Testis (tissue), 3 donors: ENCODE measurements around the gene BAIAP2. TPM values are rescaled to one million over a fixed set of nuclear protein-coding genes. Genes with fewer than 3 reads are reported as not detected.

Experiments
- DNase-seq: peaks from one replicate; pipeline ENCODE4 v3.0.0-alpha.2; 2019
- H3K27ac ChIP-seq, 2 donors: fragments of 200-600 bp; sonication (generic); one replicate each; pipeline ENCODE4 v1.5.1; 2019
- H3K27me3 ChIP-seq: fragments of 200-600 bp; sonication (generic); one replicate; pipeline ENCODE4 v1.5.1; 2019
- H3K36me3 ChIP-seq: fragments of 200-600 bp; sonication (generic); one replicate; pipeline ENCODE4 v1.5.1; 2017; ENCODE audit warnings: low read depth; ENCODE audit errors: missing control alignments
- H3K4me1 ChIP-seq: fragments of 200-600 bp; sonication (generic); one replicate; pipeline ENCODE4 v1.5.1; 2019
- H3K4me3 ChIP-seq, 2 donors: fragments of 200-600 bp; sonication (generic); one replicate each; pipeline ENCODE4 v1.5.1; 2017 to 2019
- H3K9me3 ChIP-seq: fragments of 200-600 bp; sonication (generic); one replicate; pipeline ENCODE4 v1.5.1; 2017
- CTCF ChIP-seq, 3 experiments: fragments of 450-650 bp in 2 of 3; fragments of 200-600 bp in 1 of 3; sonication (generic) in 1 of 3; IDR thresholded peaks; one replicate each; pipeline ENCODE4 v1.5.1; 2016 to 2019; ENCODE audit warnings: antibody characterized with exemption in 3 of 3, mild to moderate bottlenecking in 2 of 3, moderate library complexity in 1 of 3
- POLR2A ChIP-seq: fragments of 450-650 bp; IDR thresholded peaks from one replicate; pipeline ENCODE4 v1.6.1; 2017; ENCODE audit warnings: antibody characterized with exemption, mild to moderate bottlenecking, moderate library complexity
- WGBS, 2 donors: methylation state at CpG; one replicate each; pipeline ENCODE4 v1.1.5; 2018; 5-methylcytosine and 5-hydroxymethylcytosine counted together
- intact Hi-C: fragments of 100-400 bp; cut with DNase I; formaldehyde crosslinking; loops from one replicate; pipeline ENCODE4 v1.15.1; 2023; ENCODE audit warnings: low total_unique reads
- polyA plus RNA-seq: library from polyadenylated mRNA; stranded (reverse); fragments of 350-450 nt; fragmentation: Illumina TruSeq; extraction: RNeasy Lipid Tissue Mini Kit (QIAGEN cat#74804); gene quantifications from one replicate; pipeline ENCODE4 v1.2.3, GENCODE V29; 2014; ENCODE audit warnings: low read depth, low replicate concordance; ENCODE audit not compliant: insufficient read depth
- total RNA-seq, 2 donors: library from RNA; depleted of rRNA; stranded (reverse); fragments of >200 nt; gene quantifications; one replicate each; pipeline ENCODE4 v1.2.3, GENCODE V29; 2016

The BAIAP2 gene
- total and polyA plus RNA-seq, 3 donors from 2014 or later = 36.7 to 67.5 (median 67.3) TPM

GRCh38 chr17:81134064-81134781 is 99.3 kb downstream of the BAIAP2 start:
- WGBS, 2 donors = 79 to 89% methylated on average over 16 to 28 of the region's 28 CpGs
- Histone ChIP-seq H3K4me1 (no peaks in the 10 kb centered on the region), H3K36me3 (no peaks in the 10 kb centered on the region), H3K27ac (no peak overlapping the region), H3K4me3 (no peak overlapping the region), H3K9me3 (no peaks in the 10 kb centered on the region), H3K27me3 (no peaks in the 10 kb centered on the region)
- TF ChIP-seq POLR2A = no peak
- no peak for TF ChIP-seq CTCF (IDR thresholded peaks at IDR 0.05)
- no peak for DNase-seq
- intact Hi-C loops = no loop called here

- intact Hi-C loops = no loop called here
- Histone ChIP-seq H3K36me3 (no peaks in the 10 kb centered on the region), H3K4me3 (no peak overlapping the region), H3K4me1 (no peaks in the 10 kb centered on the region), H3K9me3 (no peaks in the 10 kb centered on the region), H3K27ac (no peak overlapping the region), H3K27me3 (no peaks in the 10 kb centered on the region)
- DNase-seq = no peak
- no peak for TF ChIP-seq CTCF (IDR thresholded peaks at IDR 0.05)
- no peak for TF ChIP-seq POLR2A
- 87 to 89% methylated on average over 19 to 28 of the region's 28 CpGs for WGBS, 2 donors
Measured at GRCh38 chr17:81135505-81136278, 100.7 kb downstream of the BAIAP2 start.

- Histone ChIP-seq H3K36me3 (no peaks in the 10 kb centered on the region), H3K4me3 (no peak overlapping the region), H3K4me1 (no peaks in the 10 kb centered on the region), H3K9me3 (no peaks in the 10 kb centered on the region), H3K27ac (no peak overlapping the region), H3K27me3 (no peaks in the 10 kb centered on the region)
- intact Hi-C loops = no loop called here
- 86 to 92% methylated on average over 5 to 8 of the region's 8 CpGs for WGBS, 2 donors
- DNase-seq = no peak
- TF ChIP-seq CTCF (IDR thresholded peaks at IDR 0.05) (no peak), POLR2A (no peak)
Measured at GRCh38 chr17:81136366-81136765, 101.4 kb downstream of the BAIAP2 start.

GRCh38 chr17:81137248-81137647 is 102.3 kb downstream of the BAIAP2 start:
- H3K4me1 ChIP-seq = peaks cover under 1% of the 10 kb centered on the region
- H3K4me3 ChIP-seq = no peak overlapping the region
- no peaks in the 10 kb centered on the region for H3K27me3 ChIP-seq
- intact Hi-C loops = no loop called here
- DNase-seq = no peak
- H3K27ac ChIP-seq = no peak overlapping the region
- TF ChIP-seq CTCF (IDR thresholded peaks at IDR 0.05) (no peak), POLR2A (no peak)
- WGBS, 2 donors = 93 to 100% methylated on average over 2 to 13 of the region's 13 CpGs
- H3K9me3 ChIP-seq = no peaks in the 10 kb centered on the region
- H3K36me3 ChIP-seq = no peaks in the 10 kb centered on the region
